Peyer's patch (tissue), 4 donors: ENCODE data around the gene ARL5A. TPM values are rescaled to one million over a fixed set of nuclear protein-coding genes. Genes with fewer than 3 reads are reported as not detected.
A peak's percentile ranks its signal among the peaks of the same experiment; 100 is the strongest.

Experiments
- DNase-seq, 3 donors: peaks; one replicate each; pipeline ENCODE4 v3.0.0-alpha.2; 2017 to 2019
- H3K27ac ChIP-seq, 4 donors: fragments of 200-600 bp; sonication (generic); one replicate each; pipeline ENCODE4 v1.5.1; 2016 to 2019
- H3K27me3 ChIP-seq, 2 donors: fragments of 200-600 bp; sonication (generic); one replicate each; pipeline ENCODE4 v1.5.1; 2019
- H3K36me3 ChIP-seq, 3 donors: fragments of 200-600 bp; sonication (generic); one replicate each; pipeline ENCODE4 v1.5.1; 2016 to 2019
- H3K4me1 ChIP-seq, 4 donors: fragments of 200-600 bp; sonication (generic); one replicate each; pipeline ENCODE4 v1.5.1; 2016 to 2019
- H3K4me3 ChIP-seq, 4 donors: fragments of 200-600 bp; sonication (generic); 1 replicate in 3 of 4; 2 replicates in 1 of 4; pipeline ENCODE4 v1.5.1; 2016 to 2019; ENCODE audit warnings: mild to moderate bottlenecking in 1 of 4
- H3K9me3 ChIP-seq, 4 donors: fragments of 200-600 bp; sonication (generic); one replicate each; pipeline ENCODE4 v1.5.1; 2016 to 2019; ENCODE audit warnings: mild to moderate bottlenecking in 1 of 4
- POLR2A ChIP-seq, 2 donors: fragments of 450-650 bp; IDR thresholded peaks; one replicate each; pipeline ENCODE4 v1.5.1; 2017; ENCODE audit warnings: antibody characterized with exemption in 2 of 2, mild to moderate bottlenecking in 2 of 2, moderate library complexity in 2 of 2
- total RNA-seq, 4 donors: library from RNA; depleted of rRNA; stranded (reverse); fragments of >200 nt; gene quantifications; one replicate each; pipeline ENCODE4 v1.1.0, GENCODE V29; 2016
- TF ChIP-seq, protein P1 (sequence below), 6 experiments: fragments of 450-650 bp in 4 of 6; fragments of 200-600 bp in 2 of 6; sonication (generic) in 1 of 6; IDR thresholded peaks; one replicate each; pipeline ENCODE4 v1.5.1; 2017 to 2019; ENCODE audit warnings: antibody characterized with exemption in 6 of 6, mild to moderate bottlenecking in 3 of 6, moderate library complexity in 1 of 6

The ARL5A gene
- total RNA-seq, 4 donors from 2014 or later: 34.7 to 85.5 (median 56.5) TPM

DNA sequence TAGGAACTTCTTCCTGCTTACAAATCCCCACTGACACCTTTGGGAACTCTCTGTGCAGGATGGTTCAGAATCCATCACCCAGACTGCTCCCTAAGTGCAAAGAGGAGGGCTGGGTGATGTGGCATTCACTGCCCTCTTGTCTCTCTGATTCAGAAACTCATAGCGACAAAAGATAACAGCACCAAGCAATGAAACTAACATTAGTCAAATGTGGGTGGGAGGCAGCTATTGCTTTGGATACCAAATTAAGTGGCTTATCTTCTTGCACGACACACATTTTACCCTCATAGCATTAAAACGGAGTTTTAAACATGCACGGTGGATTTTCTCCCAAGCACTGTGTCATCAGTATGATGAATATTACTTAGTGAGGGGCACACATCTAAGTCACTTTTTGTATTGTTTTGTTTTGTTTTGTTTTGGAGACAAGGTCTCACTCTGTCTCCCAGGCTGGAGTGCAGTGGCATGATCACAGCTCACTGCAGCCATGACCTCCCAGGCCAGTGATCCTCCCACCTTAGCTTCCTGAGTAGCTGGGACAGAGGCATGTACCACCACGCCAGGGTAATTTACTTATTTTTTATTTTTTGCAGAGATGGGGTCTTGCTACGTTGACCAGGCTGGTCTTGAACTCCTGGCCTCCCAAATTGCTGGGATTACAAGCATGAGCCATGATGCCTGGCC is 53.0 kb downstream of the ARL5A start:
- Histone ChIP-seq H3K4me3 (no peak overlapping the region), H3K36me3 (peaks cover 0 to 9% (median 0%) of the 10 kb centered on the region in 3 donors), H3K4me1 (peaks cover 0 to 6% (median 1%) of the 10 kb centered on the region in 4 donors), H3K9me3 (no peaks in the 10 kb centered on the region), H3K27me3 (no peaks in the 10 kb centered on the region), H3K27ac (peak overlapping the region in 1 of 4 donors; percentile 22)
- DNase-seq: no peak
- no peak for TF ChIP-seq POLR2A (IDR thresholded peaks at IDR 0.05)
- TF ChIP-seq, protein P1, sequence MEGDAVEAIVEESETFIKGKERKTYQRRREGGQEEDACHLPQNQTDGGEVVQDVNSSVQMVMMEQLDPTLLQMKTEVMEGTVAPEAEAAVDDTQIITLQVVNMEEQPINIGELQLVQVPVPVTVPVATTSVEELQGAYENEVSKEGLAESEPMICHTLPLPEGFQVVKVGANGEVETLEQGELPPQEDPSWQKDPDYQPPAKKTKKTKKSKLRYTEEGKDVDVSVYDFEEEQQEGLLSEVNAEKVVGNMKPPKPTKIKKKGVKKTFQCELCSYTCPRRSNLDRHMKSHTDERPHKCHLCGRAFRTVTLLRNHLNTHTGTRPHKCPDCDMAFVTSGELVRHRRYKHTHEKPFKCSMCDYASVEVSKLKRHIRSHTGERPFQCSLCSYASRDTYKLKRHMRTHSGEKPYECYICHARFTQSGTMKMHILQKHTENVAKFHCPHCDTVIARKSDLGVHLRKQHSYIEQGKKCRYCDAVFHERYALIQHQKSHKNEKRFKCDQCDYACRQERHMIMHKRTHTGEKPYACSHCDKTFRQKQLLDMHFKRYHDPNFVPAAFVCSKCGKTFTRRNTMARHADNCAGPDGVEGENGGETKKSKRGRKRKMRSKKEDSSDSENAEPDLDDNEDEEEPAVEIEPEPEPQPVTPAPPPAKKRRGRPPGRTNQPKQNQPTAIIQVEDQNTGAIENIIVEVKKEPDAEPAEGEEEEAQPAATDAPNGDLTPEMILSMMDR (IDR thresholded peaks at IDR 0.05): no peak

DNA sequence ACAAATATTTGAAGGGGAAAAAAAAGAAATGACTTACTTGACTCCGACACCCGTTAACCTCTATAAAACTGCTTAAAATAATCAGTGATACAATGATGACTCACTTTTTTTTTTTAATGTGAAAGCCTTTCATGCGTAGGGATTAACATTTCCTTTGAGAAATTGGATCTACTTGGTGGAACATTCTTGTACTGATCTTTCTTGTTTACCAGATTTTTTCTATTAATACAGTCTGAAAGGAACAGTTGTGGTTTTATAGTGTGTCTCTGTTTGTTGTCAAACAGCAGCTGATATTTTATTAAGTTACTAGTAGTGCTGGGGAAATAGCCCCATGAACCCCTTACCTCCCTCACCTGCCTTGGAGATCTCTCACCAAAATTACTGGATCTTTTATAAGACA is 53.7 kb downstream of the ARL5A start:
- Histone ChIP-seq H3K36me3 (peaks cover 0 to 9% (median 0%) of the 10 kb centered on the region in 3 donors), H3K4me3 (no peak overlapping the region), H3K9me3 (no peaks in the 10 kb centered on the region), H3K4me1 (peaks cover 0 to 6% (median 1%) of the 10 kb centered on the region in 4 donors), H3K27me3 (no peaks in the 10 kb centered on the region), H3K27ac (peak overlapping the region in 1 of 4 donors; percentile 22)
- DNase-seq: no peak
- TF ChIP-seq POLR2A (IDR thresholded peaks at IDR 0.05): no peak
- TF ChIP-seq, protein P1 (IDR thresholded peaks at IDR 0.05): no peak

DNA sequence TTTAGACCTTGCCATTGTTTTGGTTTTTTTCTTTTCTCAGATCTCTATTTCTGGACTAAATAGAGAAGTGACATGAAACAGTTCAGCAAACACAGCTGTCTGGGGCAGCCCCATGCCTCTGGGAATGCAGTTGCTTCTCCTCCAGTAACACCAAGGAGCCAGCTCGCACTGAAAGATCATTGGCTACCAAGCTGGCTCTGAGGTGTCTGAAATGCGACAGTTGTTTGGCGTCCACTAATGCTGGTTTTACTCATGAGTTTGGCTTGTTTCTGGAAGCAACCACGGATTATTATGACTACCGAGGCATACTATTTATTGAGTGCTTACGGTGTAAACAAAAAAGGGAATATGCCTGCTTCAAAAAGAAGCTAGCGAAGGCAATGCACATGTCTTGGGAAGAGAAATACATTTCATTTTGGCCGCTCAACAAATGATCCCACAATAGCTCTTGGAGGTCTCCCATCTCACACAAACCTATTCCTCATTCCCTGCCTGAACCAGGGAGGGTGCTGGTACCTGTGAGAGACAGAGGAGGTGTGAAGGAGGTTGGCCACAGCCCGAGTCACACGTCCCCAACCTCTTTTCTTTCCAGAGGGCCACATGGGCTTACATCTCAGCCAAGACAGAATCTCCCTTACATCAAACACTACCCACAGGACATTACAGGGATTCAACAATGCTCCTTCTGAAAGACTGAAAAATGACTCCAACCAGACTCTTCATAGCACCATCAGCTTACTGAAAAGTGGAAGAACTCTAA is 56.4 kb downstream of the ARL5A start:
- Histone ChIP-seq H3K4me3 (no peak overlapping the region), H3K27ac (peak overlapping the region in 2 of 4 donors; percentile 34 to 68), H3K9me3 (no peaks in the 10 kb centered on the region), H3K4me1 (peaks cover 0 to 13% (median 4%) of the 10 kb centered on the region in 4 donors), H3K27me3 (no peaks in the 10 kb centered on the region), H3K36me3 (no peaks in the 10 kb centered on the region)
- peak in 2 of 3 donors; percentile 83 to 87 for DNase-seq
- no peak for TF ChIP-seq POLR2A (IDR thresholded peaks at IDR 0.05)
- TF ChIP-seq, protein P1 (IDR thresholded peaks at IDR 0.05): no peak

DNA sequence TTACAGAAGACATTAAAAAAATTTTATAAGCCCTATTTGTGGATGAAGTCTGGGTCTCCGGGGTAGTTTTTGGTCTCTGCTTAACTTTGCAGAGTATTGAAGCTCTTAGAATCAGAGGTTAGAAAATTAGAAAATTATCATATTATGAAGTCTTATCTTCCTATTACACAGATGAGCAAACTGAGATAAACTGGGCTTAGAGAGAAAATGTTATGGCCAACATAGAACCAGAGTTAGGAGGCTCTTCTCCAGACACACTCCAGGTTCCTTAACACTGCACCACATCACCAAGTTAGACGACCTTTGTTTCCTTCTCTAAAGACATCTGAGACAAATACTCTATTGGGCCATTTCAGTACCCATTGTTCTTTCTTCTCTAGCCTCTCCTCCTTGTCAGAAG is 57.2 kb downstream of the ARL5A start:
- DNase-seq: no peak
- Histone ChIP-seq H3K27me3 (no peaks in the 10 kb centered on the region), H3K36me3 (no peaks in the 10 kb centered on the region), H3K9me3 (no peaks in the 10 kb centered on the region), H3K4me1 (peaks cover 0 to 16% (median 5%) of the 10 kb centered on the region in 4 donors), H3K27ac (peak overlapping the region in 2 of 4 donors; percentile 34 to 68), H3K4me3 (no peak overlapping the region)
- TF ChIP-seq, protein P1 (IDR thresholded peaks at IDR 0.05): no peak
- TF ChIP-seq POLR2A (IDR thresholded peaks at IDR 0.05): no peak

DNA sequence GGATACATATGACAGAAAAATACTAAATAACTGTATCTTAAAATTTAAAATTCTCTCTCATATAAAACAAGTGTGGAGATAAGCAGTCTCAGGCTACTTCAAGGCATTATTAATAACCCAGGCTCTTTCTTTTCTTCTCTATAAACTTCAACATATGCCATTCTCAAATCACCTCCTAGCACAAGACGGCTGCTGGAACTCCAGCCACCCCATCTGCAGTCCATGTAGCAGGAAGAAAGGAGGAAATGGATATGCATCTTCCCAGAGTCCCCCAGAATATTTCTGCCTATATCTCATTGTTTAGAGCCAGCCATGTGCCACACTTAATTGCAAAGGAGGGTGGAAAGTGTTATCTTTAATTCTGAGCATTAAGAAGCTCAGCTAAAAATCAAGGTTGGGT is 58.6 kb downstream of the ARL5A start:
- Histone ChIP-seq H3K4me3 (no peak overlapping the region), H3K4me1 (peaks cover 0 to 19% (median 5%) of the 10 kb centered on the region in 4 donors), H3K27ac (no peak overlapping the region), H3K27me3 (no peaks in the 10 kb centered on the region), H3K9me3 (no peaks in the 10 kb centered on the region), H3K36me3 (no peaks in the 10 kb centered on the region)
- DNase-seq: no peak
- TF ChIP-seq, protein P1 (IDR thresholded peaks at IDR 0.05): no peak
- no peak for TF ChIP-seq POLR2A (IDR thresholded peaks at IDR 0.05)
